Nephron progenitor cell (in vitro differentiated cells): ENCODE results near the gene C1orf21.

Source experiments
- DNase-seq: peaks from one replicate; pipeline ENCODE4 v3.0.0; 2021
- H3K27ac Mint-ChIP-seq: 2 replicates; pipeline ENCODE4 v1.8.0; 2021; ENCODE audit warnings: mild to moderate bottlenecking, moderate library complexity, mixed read lengths
- H3K27me3 Mint-ChIP-seq: 2 replicates; pipeline ENCODE4 v1.8.0; 2021; ENCODE audit warnings: mild to moderate bottlenecking, low read depth, mixed read lengths; ENCODE audit not compliant: poor library complexity
- H3K36me3 Mint-ChIP-seq: 2 replicates; pipeline ENCODE4 v1.8.0; 2021; ENCODE audit warnings: low read depth, mixed read lengths
- H3K4me1 Mint-ChIP-seq: 2 replicates; pipeline ENCODE4 v1.8.0; 2021; ENCODE audit warnings: mixed read lengths
- H3K4me3 Mint-ChIP-seq: 2 replicates; pipeline ENCODE4 v1.8.0; 2021; ENCODE audit warnings: mild to moderate bottlenecking, moderate library complexity, mixed read lengths
- H3K9me3 Mint-ChIP-seq: 2 replicates; pipeline ENCODE4 v1.8.0; 2021; ENCODE audit warnings: mild to moderate bottlenecking, moderate library complexity, mixed read lengths
- TF ChIP-seq, protein P1 (sequence below): fragments of 200-600 bp; sonication (generic); IDR thresholded peaks from 2 replicates; pipeline ENCODE4 v1.5.0; 2021; ENCODE audit warnings: antibody characterized with exemption

C1orf21 gene

DNA sequence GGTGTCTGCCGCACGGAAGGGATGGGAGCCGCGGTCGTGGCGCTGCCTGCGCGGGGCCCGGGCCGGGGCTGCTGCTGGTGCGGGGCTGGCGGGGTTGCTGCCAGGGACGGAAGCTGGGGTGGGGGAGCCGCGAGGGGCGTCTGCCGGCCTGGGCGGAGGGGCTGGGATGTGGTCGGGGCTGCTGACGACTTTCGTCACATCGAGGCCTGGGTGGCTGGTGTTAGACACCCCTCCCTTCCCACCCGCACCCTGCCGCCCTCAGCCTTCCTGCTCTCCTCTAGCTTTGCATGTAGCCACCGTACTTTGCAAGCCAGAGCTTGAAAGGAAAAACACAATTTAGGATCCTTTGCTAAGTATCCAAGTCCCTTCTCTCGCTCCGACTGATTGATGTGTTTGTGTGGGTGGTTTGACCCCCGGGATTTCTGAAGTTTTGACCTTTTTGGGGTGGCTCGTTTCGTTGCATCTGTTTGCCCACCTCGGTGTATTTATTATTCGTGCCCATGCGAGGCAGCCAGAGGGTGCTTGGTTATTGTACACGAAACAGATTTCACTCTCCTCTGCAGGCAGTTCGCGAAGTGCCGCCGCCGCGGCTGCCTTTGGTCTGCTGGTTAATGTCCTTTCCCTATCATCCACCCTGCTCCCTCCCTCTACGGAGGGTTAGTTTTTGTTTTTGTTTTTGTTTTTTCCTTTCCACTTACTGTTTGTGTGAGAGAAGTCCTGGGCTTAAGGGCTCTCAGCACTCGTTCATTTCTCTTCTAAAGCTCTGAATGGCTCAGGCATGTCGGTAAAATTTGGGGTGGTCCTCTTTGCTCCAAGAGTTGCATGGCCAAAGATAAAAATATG is 868 bp downstream of the C1orf21 start:
- Mint-ChIP-seq H3K4me3 (peak overlapping the region; percentile 95), H3K36me3 (no peaks in the 10 kb centered on the region), H3K27me3 (peaks cover 45% of the 10 kb centered on the region), H3K9me3 (no peaks in the 10 kb centered on the region), H3K27ac (peak overlapping the region; percentile 62), H3K4me1 (peaks cover 38% of the 10 kb centered on the region)
- peak; percentile 65 for DNase-seq
- TF ChIP-seq, protein P1, sequence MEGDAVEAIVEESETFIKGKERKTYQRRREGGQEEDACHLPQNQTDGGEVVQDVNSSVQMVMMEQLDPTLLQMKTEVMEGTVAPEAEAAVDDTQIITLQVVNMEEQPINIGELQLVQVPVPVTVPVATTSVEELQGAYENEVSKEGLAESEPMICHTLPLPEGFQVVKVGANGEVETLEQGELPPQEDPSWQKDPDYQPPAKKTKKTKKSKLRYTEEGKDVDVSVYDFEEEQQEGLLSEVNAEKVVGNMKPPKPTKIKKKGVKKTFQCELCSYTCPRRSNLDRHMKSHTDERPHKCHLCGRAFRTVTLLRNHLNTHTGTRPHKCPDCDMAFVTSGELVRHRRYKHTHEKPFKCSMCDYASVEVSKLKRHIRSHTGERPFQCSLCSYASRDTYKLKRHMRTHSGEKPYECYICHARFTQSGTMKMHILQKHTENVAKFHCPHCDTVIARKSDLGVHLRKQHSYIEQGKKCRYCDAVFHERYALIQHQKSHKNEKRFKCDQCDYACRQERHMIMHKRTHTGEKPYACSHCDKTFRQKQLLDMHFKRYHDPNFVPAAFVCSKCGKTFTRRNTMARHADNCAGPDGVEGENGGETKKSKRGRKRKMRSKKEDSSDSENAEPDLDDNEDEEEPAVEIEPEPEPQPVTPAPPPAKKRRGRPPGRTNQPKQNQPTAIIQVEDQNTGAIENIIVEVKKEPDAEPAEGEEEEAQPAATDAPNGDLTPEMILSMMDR: no peak

DNA sequence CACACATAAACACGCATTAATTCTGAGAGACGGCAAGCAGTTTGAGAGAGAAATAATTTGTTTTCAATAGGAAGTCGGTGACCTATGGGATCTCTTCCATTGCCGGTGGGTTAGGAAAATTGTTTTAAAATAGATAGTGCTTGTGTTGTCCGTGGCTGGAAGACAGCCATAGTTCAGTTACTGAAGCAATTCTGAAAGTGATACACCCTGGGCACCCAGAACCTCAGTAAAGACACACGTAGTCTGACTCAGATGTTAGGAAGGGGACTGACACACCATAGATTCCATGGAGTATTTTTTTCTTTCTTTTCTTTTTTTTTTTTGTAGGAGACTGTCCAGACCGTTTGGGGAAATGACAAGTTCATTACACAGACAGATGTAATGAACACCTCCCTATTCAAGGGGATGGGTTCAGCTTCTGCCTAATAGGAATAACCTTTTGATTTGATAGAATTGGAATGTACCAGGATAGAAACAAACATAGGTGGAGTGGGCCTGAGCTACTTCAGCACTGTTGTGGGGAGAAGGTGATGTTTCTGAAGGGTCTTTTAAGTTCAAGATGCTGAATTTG is 1.6 kb downstream of the C1orf21 start:
- Mint-ChIP-seq H3K27ac (no peak overlapping the region), H3K36me3 (no peaks in the 10 kb centered on the region), H3K27me3 (peaks cover 42% of the 10 kb centered on the region), H3K4me3 (peak overlapping the region; percentile 95), H3K9me3 (no peaks in the 10 kb centered on the region), H3K4me1 (peaks cover 44% of the 10 kb centered on the region)
- TF ChIP-seq, protein P1: no peak
- DNase-seq: no peak

DNA sequence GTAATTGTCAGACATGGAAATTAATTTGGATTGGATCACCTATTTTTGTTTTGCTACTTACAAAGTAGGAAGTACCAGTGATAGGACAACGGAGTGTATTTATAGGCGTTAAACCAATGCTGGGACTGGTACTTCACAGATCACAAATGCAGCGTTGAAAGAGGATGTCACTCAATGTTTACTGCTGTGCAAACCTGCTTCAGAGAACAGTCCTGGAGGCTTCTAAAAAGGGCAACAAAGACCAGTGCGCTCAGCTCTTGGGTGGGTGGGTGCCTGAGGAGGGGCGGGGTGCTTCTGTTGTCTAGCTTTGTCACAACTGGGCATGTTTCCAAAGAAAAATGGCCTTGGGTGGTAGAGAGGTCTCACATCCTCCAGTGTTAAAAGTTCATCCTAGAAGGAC is 2.1 kb downstream of the C1orf21 start:
- Mint-ChIP-seq H3K27me3 (peaks cover 37% of the 10 kb centered on the region), H3K36me3 (no peaks in the 10 kb centered on the region), H3K4me1 (peaks cover 44% of the 10 kb centered on the region), H3K9me3 (no peaks in the 10 kb centered on the region), H3K27ac (no peak overlapping the region), H3K4me3 (peak overlapping the region; percentile 95)
- no peak for DNase-seq
- TF ChIP-seq, protein P1: no peak

DNA sequence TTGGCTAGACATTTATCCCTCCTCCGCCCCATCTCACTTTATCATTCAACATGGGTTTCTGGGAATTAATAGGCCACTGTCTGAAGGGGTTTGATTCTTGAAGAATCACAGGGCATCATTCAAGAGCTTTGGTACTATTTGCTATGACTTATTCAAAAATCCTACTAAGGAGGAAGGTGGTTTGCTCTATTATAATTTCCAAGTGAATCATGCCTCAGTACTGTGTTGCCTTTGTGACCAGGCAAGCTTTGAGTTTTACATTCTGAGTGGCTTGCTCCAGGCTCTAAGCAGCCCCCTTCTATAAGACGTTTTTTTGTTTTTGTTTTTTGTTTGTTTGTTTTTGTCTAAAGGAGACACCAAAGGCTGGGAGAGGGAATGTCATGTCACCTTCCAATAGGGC is 2.6 kb downstream of the C1orf21 start:
- Mint-ChIP-seq H3K4me3 (no peak overlapping the region), H3K27me3 (peaks cover 32% of the 10 kb centered on the region), H3K36me3 (no peaks in the 10 kb centered on the region), H3K4me1 (peaks cover 44% of the 10 kb centered on the region), H3K9me3 (no peaks in the 10 kb centered on the region), H3K27ac (no peak overlapping the region)
- TF ChIP-seq, protein P1: no peak
- DNase-seq: no peak

DNA sequence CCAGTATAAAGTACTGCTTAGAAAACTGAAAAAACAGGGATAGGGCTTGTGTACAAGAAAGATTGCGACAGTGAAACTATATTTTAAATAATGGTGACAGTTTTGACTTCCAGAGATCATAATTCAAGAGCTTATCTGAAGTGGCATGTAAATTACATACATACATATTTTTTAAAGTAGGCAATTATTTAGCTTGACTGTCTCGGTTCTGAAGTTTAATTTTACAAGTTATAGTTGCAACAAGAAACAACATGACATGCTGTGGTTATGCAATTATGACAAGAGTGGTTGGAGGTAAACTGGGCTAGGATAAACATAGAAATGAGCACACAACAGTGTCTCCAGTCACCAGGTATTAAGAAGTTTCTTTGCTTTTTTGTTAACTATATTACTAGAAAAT is 4.1 kb downstream of the C1orf21 start:
- no peak for DNase-seq
- no peaks in the 10 kb centered on the region for H3K9me3 Mint-ChIP-seq
- H3K36me3 Mint-ChIP-seq: no peaks in the 10 kb centered on the region
- H3K27me3 Mint-ChIP-seq: peaks cover 18% of the 10 kb centered on the region
- H3K4me1 Mint-ChIP-seq: peaks cover 37% of the 10 kb centered on the region
- no peak overlapping the region for H3K27ac Mint-ChIP-seq
- TF ChIP-seq, protein P1: no peak
- H3K4me3 Mint-ChIP-seq: no peak overlapping the region
